ENCODE results near the gene NLGN3.

DNA sequence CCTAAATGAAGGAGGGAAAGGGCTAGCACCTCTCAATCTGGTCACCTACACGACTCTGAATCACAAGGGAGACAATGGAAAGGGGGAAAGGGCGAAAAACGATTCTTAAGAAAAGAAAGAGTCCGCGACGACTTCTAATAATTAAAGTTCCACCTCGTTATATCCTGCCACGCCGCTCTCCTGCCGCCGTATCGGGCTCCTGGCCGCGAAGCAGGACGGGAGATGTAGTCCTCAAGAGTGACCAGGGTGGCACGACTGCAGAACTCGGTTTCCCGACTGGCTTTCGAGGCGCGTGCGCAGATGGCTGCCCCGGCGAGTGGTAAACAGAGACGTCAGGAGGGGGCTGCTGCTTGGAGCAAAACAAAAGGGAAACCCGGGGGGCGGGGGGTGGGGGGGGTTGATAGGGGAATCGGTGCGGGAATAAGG, 49.1 kb upstream of the NLGN3 start, which contains the start of gene FOXO4:
- TF ChIP-seq SIN3A (IDR thresholded peaks at IDR 0.05; ENCODE audit: borderline replicate concordance, insufficient read depth, low read depth, low read length) (no peak), POLR2AphosphoS5 (IDR thresholded peaks at IDR 0.05; ENCODE audit: low read depth, low read length) (0 out of 2 replicates have a peak, but pooled peaks have one; percentile 26)
- TF ChIP-seq, protein P1, sequence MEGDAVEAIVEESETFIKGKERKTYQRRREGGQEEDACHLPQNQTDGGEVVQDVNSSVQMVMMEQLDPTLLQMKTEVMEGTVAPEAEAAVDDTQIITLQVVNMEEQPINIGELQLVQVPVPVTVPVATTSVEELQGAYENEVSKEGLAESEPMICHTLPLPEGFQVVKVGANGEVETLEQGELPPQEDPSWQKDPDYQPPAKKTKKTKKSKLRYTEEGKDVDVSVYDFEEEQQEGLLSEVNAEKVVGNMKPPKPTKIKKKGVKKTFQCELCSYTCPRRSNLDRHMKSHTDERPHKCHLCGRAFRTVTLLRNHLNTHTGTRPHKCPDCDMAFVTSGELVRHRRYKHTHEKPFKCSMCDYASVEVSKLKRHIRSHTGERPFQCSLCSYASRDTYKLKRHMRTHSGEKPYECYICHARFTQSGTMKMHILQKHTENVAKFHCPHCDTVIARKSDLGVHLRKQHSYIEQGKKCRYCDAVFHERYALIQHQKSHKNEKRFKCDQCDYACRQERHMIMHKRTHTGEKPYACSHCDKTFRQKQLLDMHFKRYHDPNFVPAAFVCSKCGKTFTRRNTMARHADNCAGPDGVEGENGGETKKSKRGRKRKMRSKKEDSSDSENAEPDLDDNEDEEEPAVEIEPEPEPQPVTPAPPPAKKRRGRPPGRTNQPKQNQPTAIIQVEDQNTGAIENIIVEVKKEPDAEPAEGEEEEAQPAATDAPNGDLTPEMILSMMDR (IDR thresholded peaks at IDR 0.05) = no peak
- TF ChIP-seq, protein P2, sequence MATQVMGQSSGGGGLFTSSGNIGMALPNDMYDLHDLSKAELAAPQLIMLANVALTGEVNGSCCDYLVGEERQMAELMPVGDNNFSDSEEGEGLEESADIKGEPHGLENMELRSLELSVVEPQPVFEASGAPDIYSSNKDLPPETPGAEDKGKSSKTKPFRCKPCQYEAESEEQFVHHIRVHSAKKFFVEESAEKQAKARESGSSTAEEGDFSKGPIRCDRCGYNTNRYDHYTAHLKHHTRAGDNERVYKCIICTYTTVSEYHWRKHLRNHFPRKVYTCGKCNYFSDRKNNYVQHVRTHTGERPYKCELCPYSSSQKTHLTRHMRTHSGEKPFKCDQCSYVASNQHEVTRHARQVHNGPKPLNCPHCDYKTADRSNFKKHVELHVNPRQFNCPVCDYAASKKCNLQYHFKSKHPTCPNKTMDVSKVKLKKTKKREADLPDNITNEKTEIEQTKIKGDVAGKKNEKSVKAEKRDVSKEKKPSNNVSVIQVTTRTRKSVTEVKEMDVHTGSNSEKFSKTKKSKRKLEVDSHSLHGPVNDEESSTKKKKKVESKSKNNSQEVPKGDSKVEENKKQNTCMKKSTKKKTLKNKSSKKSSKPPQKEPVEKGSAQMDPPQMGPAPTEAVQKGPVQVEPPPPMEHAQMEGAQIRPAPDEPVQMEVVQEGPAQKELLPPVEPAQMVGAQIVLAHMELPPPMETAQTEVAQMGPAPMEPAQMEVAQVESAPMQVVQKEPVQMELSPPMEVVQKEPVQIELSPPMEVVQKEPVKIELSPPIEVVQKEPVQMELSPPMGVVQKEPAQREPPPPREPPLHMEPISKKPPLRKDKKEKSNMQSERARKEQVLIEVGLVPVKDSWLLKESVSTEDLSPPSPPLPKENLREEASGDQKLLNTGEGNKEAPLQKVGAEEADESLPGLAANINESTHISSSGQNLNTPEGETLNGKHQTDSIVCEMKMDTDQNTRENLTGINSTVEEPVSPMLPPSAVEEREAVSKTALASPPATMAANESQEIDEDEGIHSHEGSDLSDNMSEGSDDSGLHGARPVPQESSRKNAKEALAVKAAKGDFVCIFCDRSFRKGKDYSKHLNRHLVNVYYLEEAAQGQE (IDR thresholded peaks at IDR 0.05; ENCODE audit: insufficient read depth in 1 of 2, low read depth in 2 of 2, low read length in 1 of 2) = no peak

Data from Panc1 (cell line).